ENCODE measurements around the gene ACO2. TPM values are rescaled to one million over a fixed set of nuclear protein-coding genes. Genes with fewer than 3 reads are reported as not detected.
A peak's percentile ranks its signal among the peaks of the same experiment; 100 is the strongest.

The ACO2 gene
- total and polyA plus RNA-seq, 9 donors: 64.6 to 117 (median 105) TPM

- 78% methylated on average over 12 of the region's 13 CpGs for WGBS (ENCODE audit: insufficient coverage)
- H3K27ac ChIP-seq (ENCODE audit: low read length): no peak overlapping the region
- H3K4me3 ChIP-seq (ENCODE audit: low read length): no peak overlapping the region
- no peaks in the 10 kb centered on the region for H3K4me1 ChIP-seq (ENCODE audit: control insufficient read depth, insufficient read depth, low read length)
- DNase-seq: no peak
- no peaks in the 10 kb centered on the region for H3K9me3 ChIP-seq (replicated peaks; ENCODE audit: control insufficient read depth, low read depth, low read length)
- peaks cover 90% of the 10 kb centered on the region for H3K36me3 ChIP-seq (ENCODE audit: control insufficient read depth, insufficient read depth, low read length)
- H3K27me3 ChIP-seq (ENCODE audit: control insufficient read depth, insufficient read depth, low read length): no peaks in the 10 kb centered on the region
These were observed 60.1 kb downstream of the ACO2 start for GRCh38 chr22:41528938-41529561.

DNA sequence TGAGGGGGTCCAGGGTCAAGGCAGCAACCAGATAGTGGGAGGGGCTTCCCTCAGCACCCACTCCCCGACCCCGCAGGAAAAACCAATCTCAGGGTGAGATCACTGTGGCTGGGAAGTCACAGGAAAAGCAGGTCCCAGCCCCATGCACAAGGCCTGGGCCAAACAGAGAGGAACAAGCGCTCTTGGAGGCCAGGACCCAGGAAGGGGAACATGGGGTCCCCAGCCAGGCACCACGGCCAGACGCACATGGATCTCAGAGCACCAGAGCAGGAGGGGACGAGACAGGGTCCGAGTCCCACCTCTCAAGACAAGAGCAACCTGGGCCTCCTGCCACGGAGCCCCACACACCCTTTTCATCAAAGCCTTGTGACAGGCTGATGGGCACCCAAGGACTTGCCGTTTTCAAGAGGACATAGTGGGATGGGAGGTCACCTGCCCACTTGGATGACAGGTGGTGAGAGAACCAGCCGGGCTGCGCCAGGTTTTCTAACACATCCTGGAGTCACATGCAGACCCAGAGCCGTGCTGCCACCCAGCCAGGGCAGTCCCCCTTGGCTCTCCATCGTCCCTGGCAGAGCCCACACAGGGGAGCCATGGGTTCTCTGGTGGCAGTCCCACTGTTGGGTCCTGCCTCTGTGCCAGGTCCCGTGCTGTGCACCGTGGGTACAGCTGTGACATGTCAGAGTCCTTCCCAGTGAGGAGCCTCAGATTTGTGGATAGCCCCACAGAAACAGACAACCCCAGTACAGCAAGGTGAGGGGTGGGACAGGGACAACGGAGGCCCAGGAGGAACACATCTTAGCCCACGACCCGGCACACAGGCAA, 62.2 kb downstream of the ACO2 start:
- Histone ChIP-seq H3K27me3 (ENCODE audit: control insufficient read depth, insufficient read depth, low read length) (no peaks in the 10 kb centered on the region), H3K9me3 (replicated peaks; ENCODE audit: control insufficient read depth, low read depth, low read length) (no peaks in the 10 kb centered on the region), H3K4me1 (ENCODE audit: control insufficient read depth, insufficient read depth, low read length) (no peaks in the 10 kb centered on the region), H3K36me3 (ENCODE audit: control insufficient read depth, insufficient read depth, low read length) (peaks cover 74% of the 10 kb centered on the region), H3K4me3 (ENCODE audit: low read length) (no peak overlapping the region), H3K27ac (ENCODE audit: low read length) (no peak overlapping the region)
- no peak for DNase-seq
- WGBS (ENCODE audit: insufficient coverage): 67% methylated on average over 11 of the region's 18 CpGs

DNA sequence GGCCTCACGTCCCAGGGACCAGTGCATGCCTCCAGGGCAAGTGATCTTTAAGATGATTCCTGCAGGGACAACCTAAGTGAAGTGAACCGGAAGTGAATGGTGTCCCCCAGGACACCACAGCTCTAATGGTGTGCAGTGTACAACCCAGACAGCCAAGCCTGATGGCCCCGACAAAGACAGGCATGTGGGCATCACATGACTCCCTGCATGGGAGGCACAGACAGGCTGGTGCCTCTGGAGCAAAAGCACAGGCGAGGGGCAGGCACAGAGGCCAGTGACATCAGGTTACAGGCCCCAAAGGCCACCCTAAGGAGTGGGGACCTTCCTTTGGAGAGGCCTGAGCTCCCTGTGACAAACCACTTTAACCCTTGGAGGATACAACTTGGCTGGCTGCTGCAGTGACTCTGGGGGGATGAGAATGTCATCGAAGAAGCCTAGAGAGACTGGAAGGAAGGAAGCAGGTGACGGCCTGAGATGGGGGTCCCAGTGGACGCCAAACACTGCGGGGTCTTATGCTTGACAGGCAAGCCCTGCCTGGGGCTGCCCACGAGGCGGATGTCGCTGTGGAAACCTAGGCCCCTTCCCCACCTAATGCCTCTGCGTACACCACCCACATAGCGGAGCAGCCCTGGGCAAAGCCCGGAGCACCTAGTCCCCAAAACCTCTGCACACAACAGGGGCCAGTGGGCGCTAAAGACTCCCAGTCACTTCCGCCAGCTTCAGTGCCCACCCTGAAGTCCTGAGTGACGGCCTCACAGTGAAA, 63.0 kb downstream of the ACO2 start:
- H3K27me3 ChIP-seq (ENCODE audit: control insufficient read depth, insufficient read depth, low read length): no peaks in the 10 kb centered on the region
- WGBS (ENCODE audit: insufficient coverage): 81% methylated on average over 8 of the region's 17 CpGs
- H3K4me1 ChIP-seq (ENCODE audit: control insufficient read depth, insufficient read depth, low read length): no peaks in the 10 kb centered on the region
- H3K4me3 ChIP-seq (ENCODE audit: low read length): no peak overlapping the region
- no peak overlapping the region for H3K27ac ChIP-seq (ENCODE audit: low read length)
- no peak for DNase-seq
- H3K9me3 ChIP-seq (replicated peaks; ENCODE audit: control insufficient read depth, low read depth, low read length): no peaks in the 10 kb centered on the region
- H3K36me3 ChIP-seq (ENCODE audit: control insufficient read depth, insufficient read depth, low read length): peaks cover 66% of the 10 kb centered on the region

DNA sequence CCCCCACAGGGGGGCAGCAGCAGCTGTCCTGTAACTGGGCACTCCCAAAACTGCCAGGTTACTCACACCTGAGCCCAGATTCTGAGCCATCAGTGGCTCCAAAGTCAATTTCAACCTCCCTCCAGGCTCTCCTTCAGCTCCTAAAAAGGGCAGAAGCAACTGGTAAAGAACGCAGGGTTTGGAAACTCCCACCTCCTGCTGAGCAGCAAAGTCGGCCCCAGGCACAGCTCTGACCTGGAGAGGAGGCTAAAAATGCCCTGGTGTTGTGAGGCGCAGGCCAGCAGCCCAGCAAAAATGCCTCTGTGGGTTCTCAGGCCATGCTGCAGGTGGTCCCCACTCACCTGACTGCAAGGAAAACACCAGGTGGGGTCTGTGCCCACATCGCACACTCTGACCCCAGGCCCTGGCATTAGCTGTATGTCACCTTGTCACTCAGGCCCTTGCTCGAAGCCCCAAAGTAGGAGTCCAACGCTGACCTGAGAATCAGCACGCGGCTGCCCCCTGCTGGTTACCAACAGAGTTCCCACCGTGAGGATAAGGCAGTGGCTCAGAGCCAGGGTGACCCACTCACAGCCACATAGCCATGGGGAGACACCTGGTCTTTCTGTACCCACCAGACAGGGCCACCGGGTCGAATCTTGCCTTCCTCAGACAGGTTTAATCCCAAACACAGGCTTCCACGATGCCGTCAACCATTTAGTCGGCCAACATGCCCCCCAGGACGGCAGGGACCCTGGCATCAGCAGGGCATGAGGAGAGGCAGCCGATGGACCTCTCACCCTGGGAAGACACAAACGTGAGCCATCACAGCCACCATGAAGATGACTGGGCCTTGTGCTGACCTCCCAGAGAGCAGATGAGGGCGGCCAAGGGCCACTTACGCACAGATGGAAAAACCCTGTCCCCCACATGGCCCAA, 64.2 kb downstream of the ACO2 start:
- H3K36me3 ChIP-seq (ENCODE audit: control insufficient read depth, insufficient read depth, low read length): peaks cover 59% of the 10 kb centered on the region
- H3K27me3 ChIP-seq (ENCODE audit: control insufficient read depth, insufficient read depth, low read length): no peaks in the 10 kb centered on the region
- H3K4me3 ChIP-seq (ENCODE audit: low read length): no peak overlapping the region
- H3K27ac ChIP-seq (ENCODE audit: low read length): no peak overlapping the region
- H3K4me1 ChIP-seq (ENCODE audit: control insufficient read depth, insufficient read depth, low read length): no peaks in the 10 kb centered on the region
- WGBS (ENCODE audit: insufficient coverage): 61% methylated on average over 19 of the region's 19 CpGs
- DNase-seq: peak; percentile 59
- H3K9me3 ChIP-seq (replicated peaks; ENCODE audit: control insufficient read depth, low read depth, low read length): no peaks in the 10 kb centered on the region

DNA sequence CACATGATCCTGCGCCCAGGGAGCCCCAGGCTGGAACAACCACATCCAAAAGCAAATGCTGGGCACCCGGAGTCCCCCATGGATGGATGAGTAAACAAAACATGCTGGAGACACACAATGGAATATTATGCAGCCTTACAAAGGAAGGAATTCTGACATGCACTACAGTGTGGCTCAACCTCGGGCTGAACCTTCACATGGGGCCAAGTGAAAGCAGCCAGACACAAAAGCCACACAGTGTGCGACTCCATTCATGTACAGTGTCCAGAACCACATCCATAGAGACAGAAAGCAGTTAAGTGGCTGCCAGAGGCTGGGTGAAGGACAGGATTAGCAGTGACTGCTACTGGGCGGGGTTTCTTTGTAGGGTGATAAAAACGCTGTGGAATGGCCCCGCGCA, 65.3 kb downstream of the ACO2 start:
- H3K36me3 ChIP-seq (ENCODE audit: control insufficient read depth, insufficient read depth, low read length): peaks cover 53% of the 10 kb centered on the region
- 88% methylated on average over 5 of the region's 8 CpGs for WGBS (ENCODE audit: insufficient coverage)
- H3K27ac ChIP-seq (ENCODE audit: low read length): no peak overlapping the region
- H3K27me3 ChIP-seq (ENCODE audit: control insufficient read depth, insufficient read depth, low read length): no peaks in the 10 kb centered on the region
- no peak overlapping the region for H3K4me3 ChIP-seq (ENCODE audit: low read length)
- H3K9me3 ChIP-seq (replicated peaks; ENCODE audit: control insufficient read depth, low read depth, low read length): no peaks in the 10 kb centered on the region
- no peaks in the 10 kb centered on the region for H3K4me1 ChIP-seq (ENCODE audit: control insufficient read depth, insufficient read depth, low read length)
- no peak for DNase-seq

DNA sequence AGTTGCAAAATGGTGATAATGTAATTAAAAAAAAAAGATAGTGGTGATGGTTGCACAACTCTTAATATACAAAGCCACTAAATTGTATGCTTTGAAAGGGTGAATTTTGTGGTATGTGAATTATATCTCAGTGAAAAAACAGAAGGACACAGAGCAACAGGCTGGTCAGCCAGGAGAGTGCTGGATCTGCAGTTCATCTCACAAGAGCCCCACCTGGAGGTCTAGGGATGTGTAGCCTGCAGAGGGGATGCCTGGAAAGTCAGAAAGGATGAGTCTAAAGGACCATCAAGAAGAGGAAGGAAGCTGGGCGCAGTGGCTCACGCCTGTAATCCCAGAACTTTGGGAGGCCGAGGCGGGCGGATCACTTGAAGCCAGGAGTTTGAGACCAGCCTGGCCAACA, 66.3 kb downstream of the ACO2 start:
- H3K27ac ChIP-seq (ENCODE audit: low read length): no peak overlapping the region
- H3K4me3 ChIP-seq (ENCODE audit: low read length): no peak overlapping the region
- H3K4me1 ChIP-seq (ENCODE audit: control insufficient read depth, insufficient read depth, low read length): no peaks in the 10 kb centered on the region
- no peak for DNase-seq
- H3K9me3 ChIP-seq (replicated peaks; ENCODE audit: control insufficient read depth, low read depth, low read length): no peaks in the 10 kb centered on the region
- no peaks in the 10 kb centered on the region for H3K27me3 ChIP-seq (ENCODE audit: control insufficient read depth, insufficient read depth, low read length)
- 83% methylated on average over 1 of the region's 5 CpGs for WGBS (ENCODE audit: insufficient coverage)
- H3K36me3 ChIP-seq (ENCODE audit: control insufficient read depth, insufficient read depth, low read length): peaks cover 52% of the 10 kb centered on the region

DNA sequence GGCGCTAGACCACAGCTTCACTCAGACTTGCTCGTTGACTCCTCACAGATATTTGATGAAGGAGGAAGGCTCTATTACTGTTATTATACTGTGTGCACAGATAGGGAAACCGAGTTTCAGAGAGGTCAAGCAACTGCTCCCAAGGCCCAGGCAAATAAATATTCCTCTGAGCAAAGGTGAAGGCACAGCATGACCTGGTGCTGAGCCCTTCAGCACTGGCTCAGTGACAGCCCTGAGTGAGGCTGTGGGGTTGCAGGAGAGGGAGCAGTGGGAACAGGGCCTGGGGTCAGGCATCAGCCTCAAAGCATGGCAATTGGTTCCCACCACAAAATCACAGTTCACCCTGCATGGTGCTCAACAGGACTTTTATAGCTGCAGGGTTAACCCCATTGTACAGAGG, 68.3 kb downstream of the ACO2 start:
- no peak overlapping the region for H3K4me3 ChIP-seq (ENCODE audit: low read length)

DNA sequence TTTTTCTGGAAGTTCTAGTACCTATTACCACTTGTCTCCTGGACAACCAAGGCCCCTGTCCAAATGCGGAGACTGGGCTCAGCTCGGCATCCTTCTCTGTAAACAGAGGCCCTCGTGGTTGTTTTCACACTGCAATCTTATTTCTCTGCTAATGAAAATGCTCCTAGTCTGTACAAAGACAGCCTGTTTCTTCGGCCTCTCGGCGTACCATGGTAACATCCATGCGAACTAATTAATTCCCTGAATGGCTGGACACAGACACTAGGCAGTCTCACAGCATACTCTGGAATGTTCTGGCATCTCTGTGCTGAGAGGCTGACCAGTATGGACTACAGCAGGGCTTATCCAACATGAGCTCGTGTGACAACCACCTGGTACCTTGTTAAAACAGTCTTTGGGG, 69.7 kb downstream of the ACO2 start:
- WGBS (ENCODE audit: insufficient coverage): 87% methylated on average over 8 of the region's 8 CpGs
- peaks cover 31% of the 10 kb centered on the region for H3K36me3 ChIP-seq (ENCODE audit: control insufficient read depth, insufficient read depth, low read length)
- H3K4me1 ChIP-seq (ENCODE audit: control insufficient read depth, insufficient read depth, low read length): peaks cover 10% of the 10 kb centered on the region
- DNase-seq: no peak
- no peak overlapping the region for H3K27ac ChIP-seq (ENCODE audit: low read length)
- no peaks in the 10 kb centered on the region for H3K9me3 ChIP-seq (replicated peaks; ENCODE audit: control insufficient read depth, low read depth, low read length)
- no peak overlapping the region for H3K4me3 ChIP-seq (ENCODE audit: low read length)
- H3K27me3 ChIP-seq (ENCODE audit: control insufficient read depth, insufficient read depth, low read length): no peaks in the 10 kb centered on the region

More for the DNA sequence above, 68.3 kb downstream of the ACO2 start:
- H3K36me3 ChIP-seq (ENCODE audit: control insufficient read depth, insufficient read depth, low read length): peaks cover 41% of the 10 kb centered on the region
- 92% methylated on average over 2 of the region's 3 CpGs for WGBS (ENCODE audit: insufficient coverage)
- H3K27ac ChIP-seq (ENCODE audit: low read length): no peak overlapping the region
- peaks cover under 1% of the 10 kb centered on the region for H3K4me1 ChIP-seq (ENCODE audit: control insufficient read depth, insufficient read depth, low read length)
- H3K27me3 ChIP-seq (ENCODE audit: control insufficient read depth, insufficient read depth, low read length): no peaks in the 10 kb centered on the region
- DNase-seq: no peak
- H3K9me3 ChIP-seq (replicated peaks; ENCODE audit: control insufficient read depth, low read depth, low read length): no peaks in the 10 kb centered on the region

- Histone ChIP-seq H3K27ac (ENCODE audit: low read length) (no peak overlapping the region), H3K27me3 (ENCODE audit: control insufficient read depth, insufficient read depth, low read length) (no peaks in the 10 kb centered on the region), H3K9me3 (replicated peaks; ENCODE audit: control insufficient read depth, low read depth, low read length) (no peaks in the 10 kb centered on the region), H3K36me3 (ENCODE audit: control insufficient read depth, insufficient read depth, low read length) (peaks cover 26% of the 10 kb centered on the region), H3K4me1 (ENCODE audit: control insufficient read depth, insufficient read depth, low read length) (peaks cover 10% of the 10 kb centered on the region), H3K4me3 (ENCODE audit: low read length) (no peak overlapping the region)
- 86% methylated on average over 5 of the region's 13 CpGs for WGBS (ENCODE audit: insufficient coverage)
- DNase-seq: no peak
These were observed 70.5 kb downstream of the ACO2 start for GRCh38 chr22:41539146-41540005.
